CD14-positive monocyte (primary cell): ENCODE data around the gene CCDC200. TPM values are rescaled to one million over a fixed set of nuclear protein-coding genes. Genes with fewer than 3 reads are reported as not detected.

Experiments used
- DNase-seq, 3 donors: peaks; one replicate each; pipeline ENCODE4 v3.0.0-alpha.2; 2011 to 2022
- H2AFZ ChIP-seq: 2 replicates; pipeline ENCODE4 v1.6.0; 2012; ENCODE audit warnings: mild to moderate bottlenecking, low read depth, low read length, inconsistent platforms; ENCODE audit not compliant: insufficient read depth, poor library complexity, severe bottlenecking
- H3K27ac ChIP-seq, 2 donors: 1 replicate in 1 of 2; 2 replicates in 1 of 2; pipeline ENCODE4 v1.5.1; 2012 to 2013; ENCODE audit warnings: low read length in 2 of 2, control low read depth in 1 of 2, inconsistent platforms in 1 of 2, low read depth in 1 of 2, mild to moderate bottlenecking in 1 of 2
- H3K27me3 ChIP-seq, 2 donors: one replicate each; pipeline versions ENCODE4 v1.6.0 to v1.6.1; 2011 to 2013; ENCODE audit warnings: low read length in 2 of 2; ENCODE audit not compliant: control insufficient read depth in 2 of 2, insufficient read depth in 2 of 2
- H3K36me3 ChIP-seq, 2 donors: replicated peaks in 1 of 2; 1 replicate in 1 of 2; 2 replicates in 1 of 2; pipeline versions ENCODE4 v1.5.1 to v1.6.1; 2012 to 2013; ENCODE audit warnings: low read length in 2 of 2, control low read depth in 1 of 2, inconsistent platforms in 1 of 2, mild to moderate bottlenecking in 1 of 2; ENCODE audit not compliant: insufficient read depth in 2 of 2, control insufficient read depth in 1 of 2
- H3K4me1 ChIP-seq, 2 donors: 1 replicate in 1 of 2; 2 replicates in 1 of 2; pipeline versions ENCODE4 v1.5.1 to v1.6.1; 2012 to 2013; ENCODE audit warnings: low read length in 2 of 2, control low read depth in 1 of 2, inconsistent platforms in 1 of 2, mild to moderate bottlenecking in 1 of 2, moderate library complexity in 1 of 2; ENCODE audit not compliant: insufficient read depth in 2 of 2, control insufficient read depth in 1 of 2
- H3K4me2 ChIP-seq: replicated peaks from 2 replicates; pipeline ENCODE3; 2012; ENCODE audit warnings: low read length, moderate library complexity, mild to moderate bottlenecking; ENCODE audit not compliant: poor library complexity, severe bottlenecking; ENCODE audit errors: extremely low read depth
- H3K4me3 ChIP-seq, 3 experiments: fragments of 200-600 bp in 1 of 3; sonication (generic) in 1 of 3; replicated peaks in 1 of 3; 1 replicate in 2 of 3; 2 replicates in 1 of 3; pipeline ENCODE4 v1.5.1; 2011 to 2013; ENCODE audit warnings: low read length in 3 of 3, mild to moderate bottlenecking in 3 of 3, control low read depth in 2 of 3, low read depth in 2 of 3, inconsistent platforms in 1 of 3, moderate library complexity in 1 of 3
- H3K79me2 ChIP-seq: 2 replicates; pipeline ENCODE4 v1.6.0; 2012; ENCODE audit warnings: mild to moderate bottlenecking, control low read depth, inconsistent platforms, low read length, moderate library complexity; ENCODE audit not compliant: insufficient read depth
- H3K9ac ChIP-seq: 2 replicates; pipeline ENCODE4 v1.6.0; 2017; ENCODE audit warnings: low read length, mild to moderate bottlenecking; ENCODE audit not compliant: insufficient read depth, poor library complexity, severe bottlenecking
- H3K9me3 ChIP-seq, 2 donors: replicated peaks in 1 of 2; 1 replicate in 1 of 2; 2 replicates in 1 of 2; pipeline versions ENCODE4 v1.5.1 to v1.6.1; 2012 to 2013; ENCODE audit warnings: low read length in 2 of 2, control low read depth in 1 of 2; ENCODE audit not compliant: control insufficient read depth in 1 of 2, insufficient read depth in 1 of 2
- H4K20me1 ChIP-seq: 2 replicates; pipeline ENCODE4 v1.6.0; 2012; ENCODE audit warnings: mild to moderate bottlenecking, low read length, control low read depth, moderate library complexity; ENCODE audit not compliant: insufficient read depth
- H3K27ac Mint-ChIP-seq, 7 donors: one replicate each; pipeline ENCODE4 v1.8.0; 2020; ENCODE audit warnings: mild to moderate bottlenecking in 7 of 7, mixed read lengths in 7 of 7, moderate library complexity in 6 of 7, inconsistent platforms in 2 of 7
- H3K27me3 Mint-ChIP-seq, 3 donors: one replicate each; pipeline ENCODE4 v1.8.0; 2021 to 2022; ENCODE audit warnings: low read depth in 3 of 3, mild to moderate bottlenecking in 3 of 3, mixed read lengths in 3 of 3, moderate library complexity in 3 of 3, inconsistent platforms in 1 of 3
- H3K36me3 Mint-ChIP-seq, 2 donors: one replicate each; pipeline ENCODE4 v1.8.0; 2020; ENCODE audit warnings: mixed read lengths in 2 of 2, inconsistent platforms in 1 of 2, mild to moderate bottlenecking in 1 of 2
- H3K4me1 Mint-ChIP-seq: one replicate; pipeline ENCODE4 v1.8.0; 2020; ENCODE audit warnings: mild to moderate bottlenecking, mixed read lengths
- H3K4me3 Mint-ChIP-seq, 2 donors: one replicate each; pipeline ENCODE4 v1.8.0; 2020; ENCODE audit warnings: mild to moderate bottlenecking in 2 of 2, mixed read lengths in 2 of 2, moderate library complexity in 1 of 2
- H3K9me3 Mint-ChIP-seq, 7 donors: one replicate each; pipeline ENCODE4 v1.8.0; 2020 to 2022; ENCODE audit warnings: mixed read lengths in 7 of 7, mild to moderate bottlenecking in 6 of 7, moderate library complexity in 6 of 7, inconsistent platforms in 2 of 7
- WGBS: methylation state at CpG from one replicate; pipeline ENCODE4 v1.1.5; 2013; ENCODE audit warnings: missing lambda C conversion rate; ENCODE audit not compliant: insufficient coverage; 5-methylcytosine and 5-hydroxymethylcytosine counted together
- intact Hi-C, 2 donors: fragments of 100-400 bp; cut with micrococcal nuclease; formaldehyde crosslinking; loops; one replicate each; pipeline versions ENCODE4 v1.15.0 to v1.15.1; 2023
- polyA plus RNA-seq, 3 donors: library from polyadenylated mRNA; depleted of rRNA in 1 of 3; unstranded in 2 of 3; stranded (reverse) in 1 of 3; fragments of 300-500 nt in 2 of 3; fragments of >200 nt in 1 of 3; fragmentation: Illumina TruSeq in 2 of 3; gene quantifications; 1 replicate in 2 of 3; 2 replicates in 1 of 3; pipeline ENCODE4 v1.2.3, GENCODE V29; 2012 to 2021
- TF ChIP-seq, protein P1 (sequence below): fragments of 200-600 bp; IDR thresholded peaks from one replicate; pipeline ENCODE4 v1.8.0; 2022; ENCODE audit warnings: antibody characterized with exemption, mild to moderate bottlenecking

The CCDC200 gene
- polyA plus RNA-seq, 3 donors = not detected

DNA sequence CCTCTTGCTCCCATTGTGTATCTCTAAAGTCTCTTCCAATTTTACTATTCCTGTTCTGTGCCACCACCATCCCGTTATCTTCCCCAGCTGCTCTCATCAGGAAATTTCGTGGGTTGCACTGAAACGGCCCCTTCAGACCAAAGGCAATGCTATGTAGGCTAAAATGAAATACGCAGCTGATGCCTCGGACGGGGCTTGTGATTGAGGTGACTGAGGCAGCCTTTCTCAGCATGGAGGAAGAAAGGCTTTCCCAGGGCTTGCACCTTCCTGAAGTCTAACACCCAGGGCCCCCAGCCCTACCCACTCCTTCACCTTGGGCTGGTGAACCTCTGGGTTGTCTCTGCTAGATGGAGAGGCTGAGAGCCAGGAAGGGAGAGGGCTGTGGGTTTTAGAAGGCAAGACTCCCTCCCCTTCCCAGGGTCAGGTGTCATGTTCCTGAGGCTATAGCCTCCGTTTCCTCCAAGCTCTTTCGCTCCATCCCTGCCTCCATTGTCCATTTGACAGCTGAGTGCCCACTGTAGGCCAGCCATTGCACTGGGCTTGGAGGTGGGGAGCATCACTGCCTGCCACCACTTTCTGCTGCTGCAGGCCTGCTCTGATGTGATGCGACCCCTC, 7.8 kb downstream of the CCDC200 start:
- TF ChIP-seq, protein P1, sequence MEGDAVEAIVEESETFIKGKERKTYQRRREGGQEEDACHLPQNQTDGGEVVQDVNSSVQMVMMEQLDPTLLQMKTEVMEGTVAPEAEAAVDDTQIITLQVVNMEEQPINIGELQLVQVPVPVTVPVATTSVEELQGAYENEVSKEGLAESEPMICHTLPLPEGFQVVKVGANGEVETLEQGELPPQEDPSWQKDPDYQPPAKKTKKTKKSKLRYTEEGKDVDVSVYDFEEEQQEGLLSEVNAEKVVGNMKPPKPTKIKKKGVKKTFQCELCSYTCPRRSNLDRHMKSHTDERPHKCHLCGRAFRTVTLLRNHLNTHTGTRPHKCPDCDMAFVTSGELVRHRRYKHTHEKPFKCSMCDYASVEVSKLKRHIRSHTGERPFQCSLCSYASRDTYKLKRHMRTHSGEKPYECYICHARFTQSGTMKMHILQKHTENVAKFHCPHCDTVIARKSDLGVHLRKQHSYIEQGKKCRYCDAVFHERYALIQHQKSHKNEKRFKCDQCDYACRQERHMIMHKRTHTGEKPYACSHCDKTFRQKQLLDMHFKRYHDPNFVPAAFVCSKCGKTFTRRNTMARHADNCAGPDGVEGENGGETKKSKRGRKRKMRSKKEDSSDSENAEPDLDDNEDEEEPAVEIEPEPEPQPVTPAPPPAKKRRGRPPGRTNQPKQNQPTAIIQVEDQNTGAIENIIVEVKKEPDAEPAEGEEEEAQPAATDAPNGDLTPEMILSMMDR = no peak
- H3K4me2 ChIP-seq = no peak overlapping the region
- H3K4me3 Mint-ChIP-seq = no peak overlapping the region
- H3K4me3 ChIP-seq = no peak overlapping the region
- no peak overlapping the region for H2AFZ ChIP-seq
- H3K9me3 ChIP-seq = no peaks in the 10 kb centered on the region
- WGBS = 85% methylated on average over 4 of the region's 9 CpGs
- H3K79me2 ChIP-seq = no peaks in the 10 kb centered on the region
- peaks cover 0 to 3% (median 0%) of the 10 kb centered on the region in 3 donors for H3K27me3 Mint-ChIP-seq
- H4K20me1 ChIP-seq = peaks cover 64% of the 10 kb centered on the region
- H3K9me3 Mint-ChIP-seq = peaks cover 0 to 2% (median 0%) of the 10 kb centered on the region in 7 donors
- H3K4me1 ChIP-seq = no peaks in the 10 kb centered on the region
- peaks cover 3% of the 10 kb centered on the region for H3K4me1 Mint-ChIP-seq
- peaks cover 68 to 84% of the 10 kb centered on the region in 2 donors for H3K36me3 Mint-ChIP-seq
- peaks cover 63 to 93% of the 10 kb centered on the region in 2 donors for H3K36me3 ChIP-seq
- DNase-seq = no peak
- intact Hi-C loops = no loop called here
- H3K27ac ChIP-seq = no peak overlapping the region
- no peak overlapping the region for H3K9ac ChIP-seq
- peak overlapping the region in 1 of 7 donors; percentile 32 for H3K27ac Mint-ChIP-seq
- H3K27me3 ChIP-seq = no peaks in the 10 kb centered on the region

DNA sequence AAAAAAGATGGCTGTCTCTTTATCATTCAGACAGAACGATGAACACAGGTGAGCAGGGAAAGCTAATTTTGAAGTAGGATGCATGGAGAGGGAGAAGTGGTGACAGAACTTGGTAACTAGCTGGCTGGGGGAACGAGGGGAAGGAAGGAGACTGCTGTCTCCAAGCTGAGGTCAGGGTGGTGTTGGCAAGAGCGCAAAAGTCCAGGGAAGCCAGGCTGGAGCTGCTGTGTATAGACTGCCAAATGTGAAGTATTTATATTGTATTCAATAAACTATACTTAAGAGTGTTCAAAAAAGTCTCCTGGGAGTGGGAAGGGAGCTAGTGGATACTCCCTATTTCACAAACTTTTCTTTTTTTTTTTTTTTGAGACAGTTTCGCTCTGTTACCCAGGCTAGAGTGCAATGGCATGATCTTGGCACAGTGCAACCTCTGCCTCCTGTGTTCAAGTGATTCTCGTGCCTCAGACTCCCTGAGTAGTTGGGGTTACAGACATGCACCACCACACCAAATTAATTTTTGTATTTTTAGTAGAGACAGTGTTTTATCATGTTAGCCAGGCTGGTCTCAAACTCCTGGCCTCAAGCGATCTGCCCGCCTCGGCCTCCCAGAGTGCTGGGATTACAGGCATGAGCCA, 8.6 kb downstream of the CCDC200 start:
- WGBS = 86% methylated on average over 5 of the region's 8 CpGs
- Histone ChIP-seq H3K79me2 (no peaks in the 10 kb centered on the region), H3K36me3 (peaks cover 65 to 96% of the 10 kb centered on the region in 2 donors), H3K4me2 (no peak overlapping the region), H2AFZ (no peak overlapping the region), H3K9me3 (no peaks in the 10 kb centered on the region), H3K9ac (no peak overlapping the region), H4K20me1 (peaks cover 72% of the 10 kb centered on the region), H3K4me3 (no peak overlapping the region), H3K27me3 (no peaks in the 10 kb centered on the region), H3K27ac (no peak overlapping the region), H3K4me1 (no peaks in the 10 kb centered on the region)
- H3K4me3 Mint-ChIP-seq = no peak overlapping the region
- TF ChIP-seq, protein P1 = no peak
- intact Hi-C loops = no loop called here
- H3K36me3 Mint-ChIP-seq = peaks cover 71 to 90% of the 10 kb centered on the region in 2 donors
- no peak for DNase-seq
- H3K27me3 Mint-ChIP-seq = peaks cover 0 to 3% (median 0%) of the 10 kb centered on the region in 3 donors
- peak overlapping the region in 1 of 7 donors; percentile 31 for H3K27ac Mint-ChIP-seq
- H3K4me1 Mint-ChIP-seq = peaks cover 3% of the 10 kb centered on the region
- H3K9me3 Mint-ChIP-seq = peaks cover 0 to 2% (median 0%) of the 10 kb centered on the region in 7 donors
